Stimulated activated naive CD8-positive, alpha-beta T cell treated with anti-CD3 and anti-CD28 coated beads, Interleukin-15, amount 100 ng/mL, for 72 hours (primary cell): ENCODE measurements around the gene OSBPL9.
"Not testable (repeated sequence)": the region's sequence is repeated elsewhere in the genome, so short reads cannot be mapped to it uniquely, and the experiment has no call there.

Source experiments
- ATAC-seq: fragments of 150-1000 bp; cut with Tn5 transposase; 2 replicates; pipeline ENCODE4 v1.10.0; 2021; ENCODE audit warnings: mild to moderate bottlenecking, moderate library complexity
- DNase-seq, 2 donors: peaks; one replicate each; pipeline ENCODE4 v3.0.0; 2021 to 2022
- H3K27ac Mint-ChIP-seq, 2 donors: one replicate each; pipeline ENCODE4 v1.8.0; 2022; ENCODE audit warnings: mild to moderate bottlenecking in 2 of 2, mixed read lengths in 2 of 2, moderate library complexity in 2 of 2
- H3K27me3 Mint-ChIP-seq: one replicate; pipeline ENCODE4 v1.8.0; 2022; ENCODE audit warnings: mixed read lengths
- H3K4me1 Mint-ChIP-seq: one replicate; pipeline ENCODE4 v1.8.0; 2022; ENCODE audit warnings: mild to moderate bottlenecking, mixed read lengths
- H3K4me3 Mint-ChIP-seq, 2 donors: one replicate each; pipeline ENCODE4 v1.8.0; 2022; ENCODE audit warnings: mild to moderate bottlenecking in 2 of 2, mixed read lengths in 2 of 2, moderate library complexity in 1 of 2
- H3K9me3 Mint-ChIP-seq, 2 donors: one replicate each; pipeline ENCODE4 v1.8.0; 2022; ENCODE audit warnings: mixed read lengths in 2 of 2

The OSBPL9 gene

GRCh38 chr1:51642739-51643142 is 25.8 kb downstream of the OSBPL9 start:
- ATAC-seq (no peak), DNase-seq (no peak)
- Mint-ChIP-seq H3K4me3 (no peak overlapping the region), H3K27me3 (no peaks in the 10 kb centered on the region), H3K4me1 (no peaks in the 10 kb centered on the region), H3K9me3 (no peaks in the 10 kb centered on the region), H3K27ac (no peak overlapping the region)

- DNase-seq (no peak), ATAC-seq (no peak)
- Mint-ChIP-seq H3K4me3 (no peak overlapping the region), H3K27ac (peak overlapping the region in 1 of 2 donors; percentile 7), H3K9me3 (no peaks in the 10 kb centered on the region), H3K27me3 (no peaks in the 10 kb centered on the region), H3K4me1 (no peaks in the 10 kb centered on the region)
These were observed 26.5 kb downstream of the OSBPL9 start for GRCh38 chr1:51643362-51643761.

DNA sequence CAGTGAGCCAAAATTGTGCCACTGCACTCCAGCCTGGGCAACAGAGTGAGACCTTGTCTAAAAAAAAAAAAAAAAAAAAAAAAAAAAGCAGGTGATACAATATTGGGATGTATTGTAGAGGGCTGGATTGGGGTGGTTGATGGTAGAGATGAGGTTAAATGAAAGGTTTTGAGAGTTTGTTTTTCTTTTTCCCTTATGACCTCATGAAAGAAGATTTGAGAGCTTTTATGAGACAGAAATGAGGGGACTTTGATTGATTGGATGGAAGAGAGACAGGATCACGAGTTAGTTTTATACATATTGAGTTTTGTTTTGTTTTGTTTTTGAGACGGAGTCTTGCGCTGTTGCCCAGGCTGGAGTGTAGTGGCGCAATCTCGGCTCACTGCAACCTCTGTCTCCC is 27.1 kb downstream of the OSBPL9 start:
- H3K27me3 Mint-ChIP-seq = no peaks in the 10 kb centered on the region
- H3K4me3 Mint-ChIP-seq = no peak overlapping the region
- no peak for DNase-seq
- no peaks in the 10 kb centered on the region for H3K9me3 Mint-ChIP-seq
- no peak overlapping the region for H3K27ac Mint-ChIP-seq
- no peaks in the 10 kb centered on the region for H3K4me1 Mint-ChIP-seq
- no peak for ATAC-seq

GRCh38 chr1:51644533-51645197 is 27.8 kb downstream of the OSBPL9 start:
- Mint-ChIP-seq H3K4me1 (peaks cover 6% of the 10 kb centered on the region), H3K27ac (no peak overlapping the region), H3K4me3 (no peak overlapping the region), H3K9me3 (no peaks in the 10 kb centered on the region), H3K27me3 (no peaks in the 10 kb centered on the region)
- DNase-seq (no peak), ATAC-seq (no peak)

- not testable (repeated sequence) for H3K4me1 Mint-ChIP-seq, H3K27me3 Mint-ChIP-seq, ATAC-seq, H3K9me3 Mint-ChIP-seq, H3K27ac Mint-ChIP-seq, DNase-seq, H3K4me3 Mint-ChIP-seq
These were observed 29.7 kb downstream of the OSBPL9 start for GRCh38 chr1:51646592-51646991.

DNA sequence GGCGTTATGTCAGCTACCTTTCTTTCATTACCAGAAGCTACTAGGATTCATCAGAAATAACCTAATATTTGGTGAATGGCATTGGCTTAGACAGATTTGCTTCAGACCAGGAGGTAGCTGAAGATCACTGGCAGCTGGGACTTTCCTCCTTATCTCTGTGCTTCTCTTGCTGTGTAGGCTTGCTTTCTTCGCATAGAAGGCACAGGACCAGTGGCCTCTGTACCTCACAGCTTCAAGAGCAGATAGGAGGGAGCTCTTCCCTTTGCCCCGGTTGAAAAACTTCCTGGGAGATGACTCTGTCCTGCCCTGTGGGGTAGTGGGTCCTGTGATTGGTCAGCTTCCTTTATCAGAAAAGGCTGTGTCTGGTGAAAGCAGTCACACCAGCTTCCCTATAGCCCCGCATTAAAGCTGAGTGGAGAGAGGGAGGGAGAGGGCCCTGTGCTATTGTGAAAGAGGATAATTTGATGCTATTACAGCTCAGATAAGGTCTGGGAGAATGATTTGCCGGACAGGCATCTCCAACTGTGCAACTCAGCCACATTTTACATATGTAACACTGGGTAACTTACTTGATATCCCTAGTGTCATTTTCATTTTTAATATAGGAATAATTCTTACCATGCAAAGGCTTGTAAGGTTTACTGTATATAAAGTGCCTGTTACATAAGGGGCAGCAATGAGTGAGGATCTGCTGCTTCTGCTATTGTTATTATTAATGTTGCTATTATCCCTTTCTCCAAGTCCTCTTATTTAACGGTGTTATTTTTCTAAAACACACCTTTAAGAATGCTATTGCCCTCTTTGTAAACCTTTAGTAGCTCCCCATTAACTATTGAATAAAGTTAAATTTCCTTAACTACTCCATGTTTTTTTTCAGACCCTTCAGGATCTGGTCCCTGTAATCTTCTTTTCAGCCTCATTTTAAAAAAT is 31.6 kb downstream of the OSBPL9 start:
- H3K9me3 Mint-ChIP-seq = no peaks in the 10 kb centered on the region
- no peak overlapping the region for H3K4me3 Mint-ChIP-seq
- peaks cover 7% of the 10 kb centered on the region for H3K4me1 Mint-ChIP-seq
- ATAC-seq (no peak), DNase-seq (no peak)
- H3K27me3 Mint-ChIP-seq = no peaks in the 10 kb centered on the region
- H3K27ac Mint-ChIP-seq = no peak overlapping the region

GRCh38 chr1:51649593-51650091 is 32.8 kb downstream of the OSBPL9 start:
- Mint-ChIP-seq H3K4me1 (peaks cover 7% of the 10 kb centered on the region), H3K27me3 (no peaks in the 10 kb centered on the region), H3K4me3 (no peak overlapping the region), H3K9me3 (no peaks in the 10 kb centered on the region), H3K27ac (peak overlapping the region in 1 of 2 donors; percentile 38)
- DNase-seq = no peak
- ATAC-seq = no peak

- no peaks in the 10 kb centered on the region for H3K27me3 Mint-ChIP-seq
- DNase-seq = no peak
- no peaks in the 10 kb centered on the region for H3K9me3 Mint-ChIP-seq
- H3K27ac Mint-ChIP-seq = no peak overlapping the region
- peaks cover 7% of the 10 kb centered on the region for H3K4me1 Mint-ChIP-seq
- no peak overlapping the region for H3K4me3 Mint-ChIP-seq
- no peak for ATAC-seq
These were observed 33.3 kb downstream of the OSBPL9 start for GRCh38 chr1:51650198-51650597.

DNA sequence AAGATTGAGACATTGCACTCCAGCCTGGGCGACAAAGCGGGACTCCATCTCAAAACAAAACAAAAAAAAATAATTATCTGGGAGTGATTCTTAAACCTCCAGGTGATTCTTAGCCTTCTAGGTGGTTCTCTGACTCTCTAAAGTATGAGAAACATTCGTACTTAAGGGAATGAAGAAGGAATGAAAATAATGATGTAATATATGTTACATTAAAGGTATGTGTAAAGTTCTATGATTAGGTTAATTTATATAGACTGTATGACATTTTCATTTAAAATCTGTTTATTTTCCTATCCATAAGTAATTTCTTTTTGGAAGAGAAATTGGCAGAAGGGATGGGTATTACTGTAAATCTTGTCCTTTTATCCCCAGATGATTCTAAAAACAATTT is 34.7 kb downstream of the OSBPL9 start:
- Mint-ChIP-seq H3K4me1 (peaks cover 7% of the 10 kb centered on the region), H3K9me3 (no peaks in the 10 kb centered on the region), H3K4me3 (no peak overlapping the region), H3K27me3 (no peaks in the 10 kb centered on the region), H3K27ac (no peak overlapping the region)
- DNase-seq (no peak), ATAC-seq (no peak)

GRCh38 chr1:51652599-51652998 is 35.7 kb downstream of the OSBPL9 start:
- no peaks in the 10 kb centered on the region for H3K27me3 Mint-ChIP-seq
- no peak overlapping the region for H3K4me3 Mint-ChIP-seq
- DNase-seq = no peak
- peaks cover 7% of the 10 kb centered on the region for H3K4me1 Mint-ChIP-seq
- no peak overlapping the region for H3K27ac Mint-ChIP-seq
- no peak for ATAC-seq
- no peaks in the 10 kb centered on the region for H3K9me3 Mint-ChIP-seq

- peaks cover 7% of the 10 kb centered on the region for H3K4me1 Mint-ChIP-seq
- ATAC-seq = no peak
- H3K4me3 Mint-ChIP-seq = no peak overlapping the region
- H3K27ac Mint-ChIP-seq = no peak overlapping the region
- no peak for DNase-seq
- no peaks in the 10 kb centered on the region for H3K9me3 Mint-ChIP-seq
- no peaks in the 10 kb centered on the region for H3K27me3 Mint-ChIP-seq
These were observed 36.2 kb downstream of the OSBPL9 start for GRCh38 chr1:51653127-51653526.

DNA sequence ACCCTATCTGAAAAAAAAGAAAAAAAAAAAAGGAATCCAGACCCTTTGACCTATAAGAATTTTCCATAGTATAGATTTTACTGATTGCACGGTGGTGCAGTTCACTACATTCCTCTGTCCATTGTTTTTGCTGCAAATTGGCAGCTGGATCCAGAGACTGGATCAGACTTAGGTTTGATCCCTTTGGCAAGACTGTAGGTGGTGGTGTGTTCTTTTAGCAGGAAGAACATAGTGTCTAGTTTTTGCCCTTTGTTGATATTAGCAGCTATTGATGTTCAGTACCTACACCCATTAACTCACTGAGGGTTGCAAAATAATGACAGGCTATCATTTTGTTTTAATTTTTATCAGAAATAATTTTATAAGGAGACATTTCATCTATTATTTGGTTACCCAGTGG is 37.1 kb downstream of the OSBPL9 start:
- ATAC-seq (no peak), DNase-seq (no peak)
- H3K4me3 Mint-ChIP-seq = no peak overlapping the region
- H3K27ac Mint-ChIP-seq = no peak overlapping the region
- no peaks in the 10 kb centered on the region for H3K9me3 Mint-ChIP-seq
- H3K27me3 Mint-ChIP-seq = no peaks in the 10 kb centered on the region
- peaks cover 7% of the 10 kb centered on the region for H3K4me1 Mint-ChIP-seq

DNA sequence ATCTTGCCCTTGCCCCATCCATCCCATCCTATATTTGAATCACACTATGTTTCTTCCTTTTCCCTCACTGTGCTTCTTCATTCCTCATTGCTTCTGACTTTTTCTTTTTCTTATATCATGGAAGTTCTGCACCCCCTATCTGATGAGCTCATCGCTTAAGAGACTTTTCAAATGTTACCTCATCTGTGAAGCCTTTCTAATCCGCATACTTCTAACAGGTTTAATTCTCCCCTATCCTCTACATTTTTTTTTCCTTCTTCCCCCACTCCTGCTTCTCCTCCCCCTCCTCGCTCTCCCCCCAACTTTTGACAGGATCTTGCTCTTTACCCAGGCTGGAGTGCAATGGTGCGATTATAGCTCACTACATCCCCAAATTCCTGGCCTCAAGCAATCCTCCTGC is 39.5 kb downstream of the OSBPL9 start:
- no peaks in the 10 kb centered on the region for H3K9me3 Mint-ChIP-seq
- H3K4me3 Mint-ChIP-seq = no peak overlapping the region
- H3K27ac Mint-ChIP-seq = no peak overlapping the region
- ATAC-seq (no peak), DNase-seq (no peak)
- no peaks in the 10 kb centered on the region for H3K4me1 Mint-ChIP-seq
- no peaks in the 10 kb centered on the region for H3K27me3 Mint-ChIP-seq

DNA sequence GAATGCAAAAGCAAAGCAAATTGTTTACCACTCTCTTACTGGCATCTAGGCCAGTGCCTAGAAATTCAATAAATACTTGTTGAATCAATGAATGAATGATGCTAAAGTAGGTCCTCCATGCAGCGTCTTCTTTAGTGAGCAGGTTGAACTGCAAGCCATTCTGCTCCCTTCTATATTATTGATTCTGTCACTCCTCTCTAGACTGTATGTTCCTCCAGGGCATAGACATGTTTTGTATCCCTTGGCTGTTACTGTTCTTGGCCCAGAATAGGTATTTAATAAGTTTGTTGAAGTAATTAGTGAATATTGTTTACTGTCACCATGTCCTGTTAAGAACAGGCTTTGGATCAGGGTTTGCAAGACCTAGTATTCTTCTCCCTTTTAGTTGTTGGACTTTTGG is 43.7 kb downstream of the OSBPL9 start:
- no peaks in the 10 kb centered on the region for H3K4me1 Mint-ChIP-seq
- no peak overlapping the region for H3K4me3 Mint-ChIP-seq
- H3K27me3 Mint-ChIP-seq = no peaks in the 10 kb centered on the region
- DNase-seq (no peak), ATAC-seq (no peak)
- H3K9me3 Mint-ChIP-seq = no peaks in the 10 kb centered on the region
- no peak overlapping the region for H3K27ac Mint-ChIP-seq

- no peaks in the 10 kb centered on the region for H3K27me3 Mint-ChIP-seq
- H3K27ac Mint-ChIP-seq = no peak overlapping the region
- H3K4me1 Mint-ChIP-seq = no peaks in the 10 kb centered on the region
- H3K9me3 Mint-ChIP-seq = no peaks in the 10 kb centered on the region
- DNase-seq (no peak), ATAC-seq (no peak)
- H3K4me3 Mint-ChIP-seq = no peak overlapping the region
These were observed 44.2 kb downstream of the OSBPL9 start for GRCh38 chr1:51661081-51661518.

DNA sequence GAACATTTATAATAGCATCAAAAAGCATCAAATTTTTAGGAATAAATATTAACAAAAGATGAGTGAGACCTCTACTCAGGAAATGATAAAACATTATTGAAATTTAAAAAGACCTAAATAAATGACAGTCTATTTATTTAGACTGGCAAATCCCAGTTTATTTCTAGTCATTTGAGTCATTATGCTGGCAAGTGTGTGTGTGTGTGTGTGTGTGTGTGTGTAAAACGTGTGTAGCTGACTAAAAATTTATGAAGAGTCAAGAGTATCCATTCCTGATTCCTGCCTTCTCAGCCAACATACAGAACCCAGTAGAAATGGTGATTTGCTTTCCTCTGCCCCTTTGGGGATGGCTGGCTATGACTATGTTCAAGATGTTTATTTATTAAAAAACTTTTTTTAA is 46.2 kb downstream of the OSBPL9 start:
- no peaks in the 10 kb centered on the region for H3K27me3 Mint-ChIP-seq
- H3K4me3 Mint-ChIP-seq = no peak overlapping the region
- H3K4me1 Mint-ChIP-seq = no peaks in the 10 kb centered on the region
- H3K9me3 Mint-ChIP-seq = no peaks in the 10 kb centered on the region
- ATAC-seq (no peak), DNase-seq (no peak)
- no peak overlapping the region for H3K27ac Mint-ChIP-seq
